ENCODE measurements around the gene LHFPL2. TPM values are rescaled to one million over a fixed set of nuclear protein-coding genes. Genes with fewer than 3 reads are reported as not detected.

LHFPL2 gene
- total and polyA plus RNA-seq, 2 of the 4 experiments (the other 2 are of a cell fraction), result 6.5 to 11.3 TPM

- no peak overlapping the region; the same call in 1 of the 2 replicates for H3K56ac ChIP-seq (ENCODE audit: extremely low read depth, insufficient read depth, low read length)
- no peak overlapping the region for H3K4me3 ChIP-seq (ENCODE audit: insufficient read depth, low read depth, low read length)
- peak overlapping the region; percentile 17; the same call in 1 of the 3 replicates for H2BK15ac ChIP-seq (ENCODE audit: low read depth, low read length)
- H3K4me1 ChIP-seq (ENCODE audit: control insufficient read depth, insufficient read depth, low read length), result peaks cover 21% of the 10 kb centered on the region
- H2AK5ac ChIP-seq (ENCODE audit: low read depth, low read length), result peak overlapping the region; percentile 91
- H4K91ac ChIP-seq (ENCODE audit: insufficient read depth, low read depth, low read length), result peak overlapping the region; percentile 56
- no peak overlapping the region for H3K4me2 ChIP-seq (ENCODE audit: low read depth, low read length)
- peak overlapping the region; percentile 22; the same call in 1 of the 2 replicates for H3K18ac ChIP-seq (ENCODE audit: low read depth, low read length)
- H3K79me1 ChIP-seq (ENCODE audit: low read depth in 1 of 2, low read length in 2 of 2), result peaks cover 28 to 61% of the 10 kb centered on the region in 2 experiments
- H3K9ac ChIP-seq (ENCODE audit: low read depth, low read length), result no peak overlapping the region
- intact Hi-C loops (cut with micrococcal nuclease), result no loop called here
- peak overlapping the region; percentile 48 for H3K27ac ChIP-seq (ENCODE audit: insufficient read depth, low read length)
- peak overlapping the region; percentile 66 for H2AFZ ChIP-seq (replicated peaks; ENCODE audit: low read length, poor library complexity)
- peak overlapping the region; percentile 73 for H3K4ac ChIP-seq (ENCODE audit: low read depth, low read length)
- H2BK5ac ChIP-seq (ENCODE audit: low read depth, low read length, poor library complexity, severe bottlenecking), result peak overlapping the region; percentile 43
- peak overlapping the region; percentile 76 for H2BK120ac ChIP-seq (ENCODE audit: low read depth, low read length)
- H3K23ac ChIP-seq (ENCODE audit: low read depth, low read length), result no peak overlapping the region; the same call in 1 of the 2 replicates
- peaks cover 19% of the 10 kb centered on the region for H3K9me1 ChIP-seq (ENCODE audit: insufficient read depth, low read length)
- BruUV-seq (replicated peaks), result no TSS peak
- H2AK9ac ChIP-seq (replicated peaks; ENCODE audit: low read depth, low read length, poor library complexity), result no peak overlapping the region
- peak overlapping the region; percentile 64 for H3K14ac ChIP-seq (replicated peaks; ENCODE audit: low read depth, low read length)
- dilution Hi-C loops (cut with HindIII; ENCODE audit: low sequenced_read_pairs, unreplicated experiment), result no loop called here
- H3K36me3 ChIP-seq (ENCODE audit: control insufficient read depth, insufficient read depth, low read length), result peaks cover 6% of the 10 kb centered on the region; the same call in 1 of the 2 replicates
- WGBS, 2 experiments (ENCODE audit: extremely low coverage in 2 of 2, insufficient read length in 1 of 2), result 89% methylated on average over 4 of the region's 7 CpGs; no CpG with 5 or more reads in 1 of the 2 experiments
- in situ Hi-C loops (cut with MboI; ENCODE audit: low sequenced_read_pairs), result no loop called here
- no peak overlapping the region for H4K5ac ChIP-seq (ENCODE audit: low read depth, low read length)
- H3K27me3 ChIP-seq (ENCODE audit: control insufficient read depth, insufficient read depth, low read length), result no peaks in the 10 kb centered on the region
- ATAC-seq (ENCODE audit: low read depth), result peak; percentile 36
- POLR2A ChIA-PET (ENCODE audit: unreplicated experiment), result interaction anchor here (1.0 kb wide), 1 partner anchor 30 kb away, joined by 7 read pairs; no protein-coding TSS in a partner anchor
- peaks cover 16% of the 10 kb centered on the region; the same call in 1 of the 2 replicates for H4K20me1 ChIP-seq (ENCODE audit: insufficient read depth, low read length)
- peak; percentile 67 for DNase-seq
- H3K9me3 ChIP-seq (ENCODE audit: control insufficient read depth, insufficient read depth, low read length), result no peaks in the 10 kb centered on the region
- TF ChIP-seq, protein P1, sequence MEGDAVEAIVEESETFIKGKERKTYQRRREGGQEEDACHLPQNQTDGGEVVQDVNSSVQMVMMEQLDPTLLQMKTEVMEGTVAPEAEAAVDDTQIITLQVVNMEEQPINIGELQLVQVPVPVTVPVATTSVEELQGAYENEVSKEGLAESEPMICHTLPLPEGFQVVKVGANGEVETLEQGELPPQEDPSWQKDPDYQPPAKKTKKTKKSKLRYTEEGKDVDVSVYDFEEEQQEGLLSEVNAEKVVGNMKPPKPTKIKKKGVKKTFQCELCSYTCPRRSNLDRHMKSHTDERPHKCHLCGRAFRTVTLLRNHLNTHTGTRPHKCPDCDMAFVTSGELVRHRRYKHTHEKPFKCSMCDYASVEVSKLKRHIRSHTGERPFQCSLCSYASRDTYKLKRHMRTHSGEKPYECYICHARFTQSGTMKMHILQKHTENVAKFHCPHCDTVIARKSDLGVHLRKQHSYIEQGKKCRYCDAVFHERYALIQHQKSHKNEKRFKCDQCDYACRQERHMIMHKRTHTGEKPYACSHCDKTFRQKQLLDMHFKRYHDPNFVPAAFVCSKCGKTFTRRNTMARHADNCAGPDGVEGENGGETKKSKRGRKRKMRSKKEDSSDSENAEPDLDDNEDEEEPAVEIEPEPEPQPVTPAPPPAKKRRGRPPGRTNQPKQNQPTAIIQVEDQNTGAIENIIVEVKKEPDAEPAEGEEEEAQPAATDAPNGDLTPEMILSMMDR (conservative IDR thresholded peaks at IDR 0.05; ENCODE audit: low read depth, low read length), result no peak
- TF ChIP-seq SMC3 (IDR thresholded peaks at IDR 0.05; ENCODE audit: low read depth, low read length) (no peak), MXI1 (IDR thresholded peaks at IDR 0.05; ENCODE audit: borderline replicate concordance, low read depth, low read length) (no peak), RCOR1 (IDR thresholded peaks at IDR 0.05; ENCODE audit: insufficient replicate concordance, low read length) (no peak), BHLHE40 (IDR thresholded peaks at IDR 0.05; ENCODE audit: low read depth, low read length) (no peak), CEBPB (IDR thresholded peaks at IDR 0.05; ENCODE audit: low read depth, low read length) (no peak), MAZ (IDR thresholded peaks at IDR 0.05; ENCODE audit: borderline replicate concordance, low read depth, low read length) (no peak), RAD21 (IDR thresholded peaks at IDR 0.05; ENCODE audit: low read length) (no peak), FOS (IDR thresholded peaks at IDR 0.05; ENCODE audit: low read depth, low read length) (no peak), POLR2A (IDR thresholded peaks at IDR 0.05; ENCODE audit: low read depth, low read length) (no peak)
- TF ChIP-seq, protein P2, sequence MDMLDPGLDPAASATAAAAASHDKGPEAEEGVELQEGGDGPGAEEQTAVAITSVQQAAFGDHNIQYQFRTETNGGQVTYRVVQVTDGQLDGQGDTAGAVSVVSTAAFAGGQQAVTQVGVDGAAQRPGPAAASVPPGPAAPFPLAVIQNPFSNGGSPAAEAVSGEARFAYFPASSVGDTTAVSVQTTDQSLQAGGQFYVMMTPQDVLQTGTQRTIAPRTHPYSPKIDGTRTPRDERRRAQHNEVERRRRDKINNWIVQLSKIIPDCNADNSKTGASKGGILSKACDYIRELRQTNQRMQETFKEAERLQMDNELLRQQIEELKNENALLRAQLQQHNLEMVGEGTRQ (IDR thresholded peaks at IDR 0.05; ENCODE audit: low read depth, low read length), result no peak
- peak overlapping the region; percentile 13 to 61; a peak in 3 of 4 replicates for H4K8ac ChIP-seq (ENCODE audit: low read depth in 2 of 2, low read length in 2 of 2)
- H2BK20ac ChIP-seq (ENCODE audit: low read depth, low read length), result peak overlapping the region; percentile 76
- CTCF ChIA-PET, result interaction anchor here (1.0 kb wide), 1 partner anchor 289 kb away, joined by 4 read pairs; no protein-coding TSS in a partner anchor
These were observed 38.4 kb downstream of the LHFPL2 start for GRCh38 chr5:78610163-78610583.

Measured in IMR-90 (cell line).